C4-2B (cell line): ENCODE measurements around the gene PSTK.

ENCODE experiments used
- H3K27ac ChIP-seq: fragments of 450-650 bp; 2 replicates; pipeline ENCODE4 v1.5.1; 2017
- CTCF ChIP-seq: fragments of 450-650 bp; conservative IDR thresholded peaks from 2 replicates; pipeline ENCODE4 v1.5.1; 2017; ENCODE audit warnings: mild to moderate bottlenecking
- ZFX ChIP-seq: fragments of 450-650 bp; IDR thresholded peaks from 2 replicates; pipeline ENCODE4 v1.6.1; 2017

PSTK gene

DNA sequence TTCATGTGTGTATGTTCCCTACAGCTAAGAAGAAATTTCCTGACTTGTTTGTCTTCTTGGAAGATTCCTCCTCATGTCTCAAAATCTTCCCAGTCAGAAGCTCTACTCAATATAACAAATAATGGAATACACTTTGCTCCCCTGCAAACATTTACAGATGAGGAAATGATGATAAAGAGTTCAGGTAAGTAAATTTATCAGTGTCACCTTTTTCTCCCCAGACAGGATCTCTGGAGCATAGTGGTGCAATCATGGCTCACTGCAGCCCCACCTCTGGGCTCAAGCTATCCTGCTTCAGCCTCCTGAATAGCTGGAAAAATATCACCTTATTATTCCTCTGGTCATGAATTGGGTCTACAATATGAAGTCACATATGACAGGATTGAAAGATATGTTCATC lies 54.1 kb downstream of the PSTK start:
- H3K27ac ChIP-seq: no peak overlapping the region
- no peak for TF ChIP-seq CTCF
- no peak for TF ChIP-seq ZFX

DNA sequence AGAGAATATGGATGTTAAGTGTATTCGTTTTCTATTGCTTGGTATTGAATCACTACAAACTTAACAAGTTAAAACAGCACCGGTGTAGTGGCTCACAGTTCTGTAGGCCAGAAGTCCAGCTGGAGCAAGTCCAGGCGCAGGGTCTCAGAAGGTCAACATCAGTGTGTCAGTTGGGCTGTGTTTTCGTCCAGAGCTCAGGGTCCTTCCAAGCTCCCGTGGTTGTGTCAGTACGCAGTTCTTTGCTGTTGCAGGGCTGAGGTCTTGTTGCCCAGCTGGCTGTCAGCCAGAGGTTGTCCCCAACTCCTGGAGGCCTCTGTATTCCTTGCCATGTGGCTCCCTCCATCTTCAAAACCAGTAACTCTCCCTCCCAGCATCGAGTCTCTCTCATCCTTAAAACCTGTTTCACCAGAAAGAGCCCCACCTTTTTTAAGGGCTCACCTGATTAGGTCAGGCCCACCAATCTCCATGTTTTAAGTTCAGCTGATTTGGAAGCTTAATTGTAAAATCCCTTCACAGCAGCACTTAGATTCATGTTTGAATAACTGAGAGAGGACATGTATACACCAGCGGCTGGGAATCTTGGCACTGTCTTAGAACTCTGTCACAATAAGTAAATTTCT lies 55.4 kb downstream of the PSTK start:
- no peak for TF ChIP-seq ZFX
- no peak for TF ChIP-seq CTCF
- no peak overlapping the region for H3K27ac ChIP-seq

DNA sequence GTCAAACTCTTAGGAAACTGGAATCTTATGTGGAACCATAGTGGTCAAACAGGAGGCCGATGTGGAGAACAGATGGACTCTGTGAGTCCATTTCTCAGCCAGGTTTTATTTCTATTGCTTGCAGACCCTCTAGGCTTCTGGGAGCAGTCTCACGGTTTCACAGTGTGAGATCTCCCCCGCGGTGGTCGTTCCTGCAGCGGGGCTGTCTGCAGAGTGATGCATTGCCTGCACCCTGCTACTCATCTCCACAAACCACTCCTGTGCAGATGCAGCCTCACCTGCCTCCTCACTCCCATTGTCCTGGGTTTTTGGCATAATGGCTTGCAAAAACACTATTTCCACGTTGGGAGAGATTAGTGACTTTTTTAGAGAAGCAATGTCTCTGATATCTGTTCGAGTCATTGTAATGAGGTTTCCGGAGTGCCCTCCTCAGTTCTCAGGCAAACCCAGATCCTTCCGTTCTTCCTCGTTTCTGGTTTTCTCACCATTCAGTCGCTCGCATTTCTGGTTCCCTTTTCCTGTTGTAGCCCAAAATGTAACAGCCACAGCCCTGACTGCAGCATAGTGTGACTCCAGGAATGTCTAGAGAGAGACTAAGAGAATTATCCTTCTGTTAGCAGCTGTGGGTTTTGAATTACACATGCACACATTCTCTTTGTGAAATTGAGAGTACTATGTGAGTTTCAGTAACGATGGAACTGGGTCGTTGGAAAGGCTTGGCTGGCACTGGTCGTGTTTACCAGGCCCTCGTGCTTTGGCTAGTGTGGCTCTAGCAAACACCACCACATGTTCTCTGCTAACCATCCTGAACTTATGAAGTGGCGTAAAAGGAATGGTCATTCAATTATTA lies 58.8 kb downstream of the PSTK start:
- no peak overlapping the region for H3K27ac ChIP-seq
- TF ChIP-seq ZFX (no peak), CTCF (no peak)

GRCh38 chr10:123039632-123039930 lies 59.4 kb downstream of the PSTK start:
- no peak for TF ChIP-seq CTCF
- TF ChIP-seq ZFX: no peak
- no peak overlapping the region for H3K27ac ChIP-seq
